Astrocyte (in vitro differentiated cells and primary cell): ENCODE data around the gene GSPT1. TPM values are rescaled to one million over a fixed set of nuclear protein-coding genes. Genes with fewer than 3 reads are reported as not detected.
"Not testable (repeated sequence)": the region's sequence is repeated elsewhere in the genome, so short reads cannot be mapped to it uniquely, and the experiment has no call there.

ENCODE experiments used
- DNase-seq: peaks from one replicate; pipeline ENCODE4 v3.0.0-alpha.2; 2010; ENCODE audit warnings: low read depth
- FAIRE-seq: peaks from 2 replicates; lab custom pipeline; 2011; peaks lifted over from hg19 to GRCh38; lab: Jason Lieb, UNC
- H2AFZ ChIP-seq: 2 replicates; pipeline ENCODE4 v1.6.0; 2012; ENCODE audit warnings: low read depth, low read length, inconsistent platforms
- H3K27ac ChIP-seq: 2 replicates; pipeline ENCODE4 v1.5.1; 2011; ENCODE audit warnings: low read depth, low read length, inconsistent platforms
- H3K27me3 ChIP-seq: 2 replicates; pipeline ENCODE4 v1.6.0; 2011; ENCODE audit warnings: low read length, inconsistent platforms; ENCODE audit not compliant: insufficient read depth
- H3K36me3 ChIP-seq: 2 replicates; pipeline ENCODE4 v1.5.1; 2011; ENCODE audit warnings: low read length, inconsistent platforms; ENCODE audit not compliant: insufficient read depth
- H3K4me1 ChIP-seq: 2 replicates; pipeline ENCODE4 v1.5.1; 2011; ENCODE audit warnings: low read length, inconsistent platforms; ENCODE audit not compliant: insufficient read depth
- H3K4me2 ChIP-seq: 2 replicates; pipeline ENCODE4 v1.6.0; 2012; ENCODE audit warnings: low read length, inconsistent platforms
- H3K4me3 ChIP-seq: 2 replicates; pipeline ENCODE4 v1.5.1; 2011; ENCODE audit warnings: low read depth, mild to moderate bottlenecking, low read length, inconsistent platforms; ENCODE audit not compliant: insufficient read depth
- H3K79me2 ChIP-seq: 2 replicates; pipeline ENCODE4 v1.6.0; 2012; ENCODE audit warnings: mild to moderate bottlenecking, low read length, inconsistent platforms; ENCODE audit not compliant: insufficient read depth
- H3K9ac ChIP-seq: 2 replicates; pipeline ENCODE4 v1.6.0; 2012; ENCODE audit warnings: mild to moderate bottlenecking, low read length, inconsistent platforms
- H3K9me3 ChIP-seq: 2 replicates; pipeline ENCODE4 v1.5.1; 2012; ENCODE audit warnings: low read depth, mild to moderate bottlenecking, low read length, inconsistent platforms; ENCODE audit not compliant: insufficient read depth
- H4K20me1 ChIP-seq: 2 replicates; pipeline ENCODE4 v1.6.0; 2012; ENCODE audit warnings: low read length, inconsistent platforms; ENCODE audit not compliant: insufficient read depth
- H3K27ac Mint-ChIP-seq: one replicate; pipeline ENCODE4 v1.8.0; 2021; ENCODE audit warnings: mild to moderate bottlenecking, mixed read lengths; ENCODE audit not compliant: unreplicated experiment
- H3K27me3 Mint-ChIP-seq: one replicate; pipeline ENCODE4 v1.8.0; 2021; ENCODE audit warnings: low read depth, mixed read lengths; ENCODE audit not compliant: unreplicated experiment
- H3K36me3 Mint-ChIP-seq: one replicate; pipeline ENCODE4 v1.8.0; 2021; ENCODE audit warnings: low read depth, mixed read lengths; ENCODE audit not compliant: unreplicated experiment
- H3K4me1 Mint-ChIP-seq: one replicate; pipeline ENCODE4 v1.8.0; 2021; ENCODE audit warnings: low read depth, mixed read lengths; ENCODE audit not compliant: unreplicated experiment
- H3K4me3 Mint-ChIP-seq: one replicate; pipeline ENCODE4 v1.8.0; 2021; ENCODE audit warnings: mild to moderate bottlenecking, moderate library complexity, mixed read lengths; ENCODE audit not compliant: unreplicated experiment
- H3K9me3 Mint-ChIP-seq: one replicate; pipeline ENCODE4 v1.8.0; 2021; ENCODE audit warnings: mild to moderate bottlenecking, mixed read lengths; ENCODE audit not compliant: unreplicated experiment
- EZH2 ChIP-seq: IDR thresholded peaks from 2 replicates; pipeline ENCODE4 v1.6.1; 2012; ENCODE audit warnings: mild to moderate bottlenecking, low read length, inconsistent platforms; ENCODE audit not compliant: insufficient read depth
- total RNA-seq: library from RNA; stranded (reverse); gene quantifications from 2 replicates; pipeline ENCODE4 v1.2.1, GENCODE V29; 2021
- TF ChIP-seq, protein P1 (sequence below): IDR thresholded peaks from 2 replicates; pipeline ENCODE4 v1.5.1; 2011; ENCODE audit warnings: low read depth, mild to moderate bottlenecking, inconsistent platforms, low read length, moderate library complexity; ENCODE audit not compliant: insufficient read depth

GSPT1 gene
- total RNA-seq, 1 donor from 2014 or later, result 173 TPM

DNA sequence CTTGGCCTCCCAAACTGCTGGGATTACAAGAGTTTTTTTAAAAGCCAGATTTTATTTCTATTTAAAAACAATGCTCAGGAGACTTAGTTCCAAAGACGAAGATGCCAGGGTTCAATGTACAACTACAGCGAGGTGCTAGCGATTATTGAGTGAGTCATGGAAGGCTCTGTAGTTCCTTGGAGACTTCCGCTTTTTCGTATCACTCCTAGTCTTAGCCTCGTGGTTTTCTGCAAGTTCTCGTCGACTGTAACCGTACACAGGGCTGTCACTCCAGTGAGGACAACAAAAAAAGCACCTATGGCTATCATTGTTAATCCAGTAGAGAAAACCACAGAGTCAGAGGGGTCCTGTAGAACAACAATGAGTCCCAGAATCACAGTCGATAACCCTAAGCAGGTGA lies 96.0 kb downstream of the GSPT1 start:
- H3K27ac ChIP-seq, result no peak overlapping the region
- no peak overlapping the region for H3K27ac Mint-ChIP-seq
- no peak overlapping the region for H3K4me3 ChIP-seq
- H2AFZ ChIP-seq, result no peak overlapping the region
- TF ChIP-seq EZH2, result no peak
- TF ChIP-seq, protein P1, sequence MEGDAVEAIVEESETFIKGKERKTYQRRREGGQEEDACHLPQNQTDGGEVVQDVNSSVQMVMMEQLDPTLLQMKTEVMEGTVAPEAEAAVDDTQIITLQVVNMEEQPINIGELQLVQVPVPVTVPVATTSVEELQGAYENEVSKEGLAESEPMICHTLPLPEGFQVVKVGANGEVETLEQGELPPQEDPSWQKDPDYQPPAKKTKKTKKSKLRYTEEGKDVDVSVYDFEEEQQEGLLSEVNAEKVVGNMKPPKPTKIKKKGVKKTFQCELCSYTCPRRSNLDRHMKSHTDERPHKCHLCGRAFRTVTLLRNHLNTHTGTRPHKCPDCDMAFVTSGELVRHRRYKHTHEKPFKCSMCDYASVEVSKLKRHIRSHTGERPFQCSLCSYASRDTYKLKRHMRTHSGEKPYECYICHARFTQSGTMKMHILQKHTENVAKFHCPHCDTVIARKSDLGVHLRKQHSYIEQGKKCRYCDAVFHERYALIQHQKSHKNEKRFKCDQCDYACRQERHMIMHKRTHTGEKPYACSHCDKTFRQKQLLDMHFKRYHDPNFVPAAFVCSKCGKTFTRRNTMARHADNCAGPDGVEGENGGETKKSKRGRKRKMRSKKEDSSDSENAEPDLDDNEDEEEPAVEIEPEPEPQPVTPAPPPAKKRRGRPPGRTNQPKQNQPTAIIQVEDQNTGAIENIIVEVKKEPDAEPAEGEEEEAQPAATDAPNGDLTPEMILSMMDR, result no peak
- no peaks in the 10 kb centered on the region for H3K9me3 ChIP-seq
- H4K20me1 ChIP-seq, result no peaks in the 10 kb centered on the region
- H3K36me3 Mint-ChIP-seq, result no peaks in the 10 kb centered on the region
- H3K36me3 ChIP-seq, result no peaks in the 10 kb centered on the region
- H3K9me3 Mint-ChIP-seq, result no peaks in the 10 kb centered on the region
- H3K79me2 ChIP-seq, result no peaks in the 10 kb centered on the region
- no peaks in the 10 kb centered on the region for H3K4me1 ChIP-seq
- H3K4me2 ChIP-seq, result no peak overlapping the region
- no peak overlapping the region for H3K9ac ChIP-seq
- H3K4me3 Mint-ChIP-seq, result no peak overlapping the region
- H3K27me3 Mint-ChIP-seq, result peaks cover 3% of the 10 kb centered on the region
- no peaks in the 10 kb centered on the region for H3K4me1 Mint-ChIP-seq
- no peak for FAIRE-seq
- no peak for DNase-seq
- no peaks in the 10 kb centered on the region for H3K27me3 ChIP-seq

DNA sequence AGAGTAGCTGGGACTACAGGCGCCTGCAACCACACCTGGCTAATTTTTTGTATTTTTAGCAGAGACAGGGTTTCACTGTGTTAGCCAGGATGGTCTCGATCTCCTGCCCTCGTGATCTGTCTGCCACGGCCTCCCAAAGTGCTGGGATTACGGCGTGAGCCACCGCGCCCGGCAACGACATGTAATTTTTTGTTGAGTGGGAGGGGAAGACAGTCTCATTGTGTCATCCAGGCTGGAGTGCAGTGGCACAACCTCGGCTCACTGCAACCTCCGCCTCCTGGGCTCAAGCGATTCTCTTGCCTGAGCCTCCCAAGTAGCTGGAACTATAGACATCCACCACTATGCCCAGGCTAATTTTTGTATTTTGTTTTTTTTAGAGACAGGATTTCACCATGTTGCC lies 96.8 kb downstream of the GSPT1 start:
- not testable (repeated sequence) for H3K9me3 ChIP-seq, H3K27me3 ChIP-seq, H3K4me3 Mint-ChIP-seq, DNase-seq, H3K9ac ChIP-seq, H3K27ac ChIP-seq, H3K4me1 Mint-ChIP-seq, H3K36me3 Mint-ChIP-seq, H3K9me3 Mint-ChIP-seq, H3K4me3 ChIP-seq, H3K36me3 ChIP-seq, H3K27ac Mint-ChIP-seq, H3K27me3 Mint-ChIP-seq, H4K20me1 ChIP-seq, H3K4me2 ChIP-seq, H3K4me1 ChIP-seq, H2AFZ ChIP-seq, FAIRE-seq, H3K79me2 ChIP-seq

Other genes with a start within 250 kb of the GSPT1 start
- 12.2 and 16.7 TPM in 2 replicates for gene SNN, start 247.5 kb downstream of the GSPT1 start, total RNA-seq
- gene TXNDC11, start 173.1 kb downstream of the GSPT1 start, total RNA-seq, result 29.0 and 34.9 TPM in 2 replicates
- 64.2 and 68.7 TPM in 2 replicates for gene ZC3H7A, start 118.7 kb downstream of the GSPT1 start, total RNA-seq
- 192 and 209 TPM in 2 replicates for gene RSL1D1, start 64.4 kb downstream of the GSPT1 start, total RNA-seq
- gene NPIPB2, start 26.1 kb upstream of the GSPT1 start, total RNA-seq, result 7.8 and 10.3 TPM in 2 replicates
- gene TNFRSF17, start 49.3 kb upstream of the GSPT1 start, total RNA-seq, result not detected in 2 replicates
- 11.3 and 14.8 TPM in 2 replicates for gene SNX29, start 60.8 kb upstream of the GSPT1 start, total RNA-seq